Astrocyte (in vitro differentiated cells and primary cell): ENCODE results near the gene MMAB.

Experiments
- CTCF ChIP-seq: IDR thresholded peaks from 2 replicates; pipeline ENCODE4 v1.5.1; 2011; ENCODE audit warnings: low read depth, mild to moderate bottlenecking, inconsistent platforms, low read length, moderate library complexity; ENCODE audit not compliant: insufficient read depth
- EZH2 ChIP-seq: IDR thresholded peaks from 2 replicates; pipeline ENCODE4 v1.6.1; 2012; ENCODE audit warnings: mild to moderate bottlenecking, low read length, inconsistent platforms; ENCODE audit not compliant: insufficient read depth

- TF ChIP-seq CTCF (no peak), EZH2 (no peak)
These were observed 48.6 kb downstream of the MMAB start for GRCh38 chr12:109524466-109525278.
